K562 treated with DMSO at 1 percent for 4 hours (cell line): ENCODE data around the gene TRIO. TPM values are rescaled to one million over a fixed set of nuclear protein-coding genes. Genes with fewer than 3 reads are reported as not detected.

ENCODE experiments used
- total RNA-seq: library from RNA; unstranded; fragments of 300-600 nt; gene quantifications from 2 replicates; pipeline ENCODE4 v1.2.3, GENCODE V29; 2022; ENCODE audit not compliant: insufficient read depth

The TRIO gene
- total RNA-seq: 0.65 and 0.82 TPM in 2 replicates

GRCh38 chr5:14142827-14143545 is at the start of gene TRIO:
Gene TRIO (plus strand): TSS chr5:14143342. CDS start chr5:14143726, 384 bp downstream.

Other genes starting within 250 kb of the TRIO start
- not detected in 2 replicates for gene DNAH5, start 198.7 kb upstream of the TRIO start, total RNA-seq